Activated CD4-positive, CD25-positive, alpha-beta regulatory T cell treated with anti-CD3 and anti-CD28 coated beads, Interleukin-2, amount 50 U/mL, for 72 hours (primary cell): ENCODE data around the gene TTC33.
"Not testable (repeated sequence)": the region's sequence is repeated elsewhere in the genome, so short reads cannot be mapped to it uniquely, and the experiment has no call there.

Source experiments
- DNase-seq: peaks from one replicate; pipeline ENCODE4 v3.0.0; 2021

The TTC33 gene

GRCh38 chr5:40603378-40603777, 152.4 kb downstream of the TTC33 start:
- DNase-seq = no peak

- no peak for DNase-seq
Observed at GRCh38 chr5:40601198-40601868, 154.4 kb downstream of the TTC33 start.

- DNase-seq = no peak
Observed at GRCh38 chr5:40600383-40600782, 155.4 kb downstream of the TTC33 start.

GRCh38 chr5:40599676-40600075, 156.1 kb downstream of the TTC33 start:
- no peak for DNase-seq

- no peak for DNase-seq
Observed at GRCh38 chr5:40594811-40595210, 160.9 kb downstream of the TTC33 start.

GRCh38 chr5:40591727-40592396, 163.9 kb downstream of the TTC33 start:
- DNase-seq = not testable (repeated sequence)

- no peak for DNase-seq
Observed at GRCh38 chr5:40587376-40587775, 168.4 kb downstream of the TTC33 start.

GRCh38 chr5:40585537-40586267, 170.1 kb downstream of the TTC33 start:
- DNase-seq = no peak

GRCh38 chr5:40584054-40584453, 171.7 kb downstream of the TTC33 start:
- no peak for DNase-seq

GRCh38 chr5:40578501-40579451, 177.0 kb downstream of the TTC33 start:
- DNase-seq = no peak

GRCh38 chr5:40577718-40578117, 178.0 kb downstream of the TTC33 start:
- no peak for DNase-seq

GRCh38 chr5:40575921-40576320, 179.8 kb downstream of the TTC33 start:
- DNase-seq = no peak

- DNase-seq = no peak
Observed at GRCh38 chr5:40575411-40575810, 180.3 kb downstream of the TTC33 start.

GRCh38 chr5:40572937-40573336, 182.8 kb downstream of the TTC33 start:
- no peak for DNase-seq

GRCh38 chr5:40572391-40572790, 183.4 kb downstream of the TTC33 start:
- DNase-seq = no peak

GRCh38 chr5:40571729-40572128, 184.0 kb downstream of the TTC33 start:
- DNase-seq = no peak

GRCh38 chr5:40570408-40571129, 185.2 kb downstream of the TTC33 start:
- DNase-seq = no peak

- DNase-seq = no peak
Observed at GRCh38 chr5:40569546-40570270, 186.1 kb downstream of the TTC33 start.

GRCh38 chr5:40568548-40568947, 187.2 kb downstream of the TTC33 start:
- no peak for DNase-seq

- not testable (repeated sequence) for DNase-seq
Observed at GRCh38 chr5:40563173-40563572, 192.6 kb downstream of the TTC33 start.

- no peak for DNase-seq
Observed at GRCh38 chr5:40560474-40561110, 195.2 kb downstream of the TTC33 start.
